Ovary (tissue), 9 donors: ENCODE results near the gene RORB. TPM values are rescaled to one million over a fixed set of nuclear protein-coding genes. Genes with fewer than 3 reads are reported as not detected.

Experiments used
- DNase-seq, 5 donors: peaks; one replicate each; pipeline ENCODE4 v3.0.0-alpha.2; 2019 to 2020
- H3K27ac ChIP-seq, 2 donors: fragments of 200-600 bp; one replicate each; pipeline versions ENCODE4 v1.5.1 to v1.8.0; 2019 to 2022
- H3K27me3 ChIP-seq: fragments of 200-600 bp; one replicate; pipeline ENCODE4 v1.8.0; 2022
- H3K36me3 ChIP-seq: fragments of 200-600 bp; sonication (generic); one replicate; pipeline ENCODE4 v1.5.1; 2019
- H3K4me1 ChIP-seq: one replicate; pipeline ENCODE4 v1.8.1; 2013; ENCODE audit warnings: mild to moderate bottlenecking, moderate library complexity; ENCODE audit not compliant: insufficient read depth
- H3K4me3 ChIP-seq: fragments of 200-600 bp; sonication (generic); one replicate; pipeline ENCODE4 v1.5.1; 2017
- H3K9me3 ChIP-seq, 2 donors: fragments of 200-600 bp in 1 of 2; sonication (generic) in 1 of 2; one replicate each; pipeline versions ENCODE4 v1.5.1 to v1.8.1; 2013 to 2019; ENCODE audit warnings: mild to moderate bottlenecking in 1 of 2, moderate library complexity in 1 of 2
- EP300 ChIP-seq: sonication (generic); formaldehyde crosslinking; IDR thresholded peaks from one replicate; pipeline ENCODE4 v1.6.1; 2017; ENCODE audit warnings: antibody characterized with exemption
- POLR2A ChIP-seq: fragments of 450-650 bp; IDR thresholded peaks from one replicate; pipeline ENCODE4 v1.6.1; 2017; ENCODE audit warnings: antibody characterized with exemption, mild to moderate bottlenecking, moderate library complexity
- WGBS, 3 donors: extraction: QIAGEN DNeasy Blood & Tissue Kit in 1 of 3; methylation state at CpG; one replicate each; pipeline versions ENCODE4 v1.1.5 to v1.1.7; 2013 to 2017; 5-methylcytosine and 5-hydroxymethylcytosine counted together
- intact Hi-C, 4 donors: fragments of 100-400 bp; cut with DNase I; formaldehyde crosslinking; loops; one replicate each; pipeline versions ENCODE4 v1.11.0 to v1.15.1; 2022 to 2023
- polyA plus RNA-seq, 2 donors: library from polyadenylated mRNA; stranded (reverse); fragments of 200-250 nt in 1 of 2; fragments of 350-450 nt in 1 of 2; fragmentation: Illumina TruSeq in 1 of 2; extraction: RNeasy Lipid Tissue Mini Kit (QIAGEN cat#74804) in 1 of 2; gene quantifications; one replicate each; pipeline ENCODE4 v1.2.3, GENCODE V29; 2013 to 2014
- total RNA-seq, 7 donors: library from RNA; depleted of rRNA in 2 of 7; stranded (reverse); fragments of >200 nt in 2 of 7; fragmentation: NEBNext Ultra II Directional in 3 of 7; extraction: Animal tissue kit (Norgen Biotek cat#: 25700) in 3 of 7; gene quantifications; one replicate each; pipeline versions ENCODE4 v1.1.0 to v1.2.4, GENCODE V29; 2016 to 2023
- TF ChIP-seq, protein P1 (sequence below), 3 donors: fragments of 450-650 bp in 2 of 3; fragments of 200-600 bp in 1 of 3; IDR thresholded peaks; one replicate each; pipeline versions ENCODE4 v1.5.1 to v1.8.0; 2016 to 2022; ENCODE audit warnings: antibody characterized with exemption in 3 of 3, mild to moderate bottlenecking in 1 of 3
- donor health status: DM: no; HTN: no; CAD: no; lungs with moderate emphysema.
- donor health status: DM: no; HTN: no; CAD: no.
- donor health status: Bipolar disorder and iron deficiency.
- donor health status: DM: yes; HTN: yes; CAD: no.
- donor health status: DM: no; HTN: no; CAD: no.
- donor health status: DM: yes; HTN: yes; CAD: no.

RORB gene
- total and polyA plus RNA-seq, 9 donors: 0.08 to 1.0 (median 0.53) TPM

DNA sequence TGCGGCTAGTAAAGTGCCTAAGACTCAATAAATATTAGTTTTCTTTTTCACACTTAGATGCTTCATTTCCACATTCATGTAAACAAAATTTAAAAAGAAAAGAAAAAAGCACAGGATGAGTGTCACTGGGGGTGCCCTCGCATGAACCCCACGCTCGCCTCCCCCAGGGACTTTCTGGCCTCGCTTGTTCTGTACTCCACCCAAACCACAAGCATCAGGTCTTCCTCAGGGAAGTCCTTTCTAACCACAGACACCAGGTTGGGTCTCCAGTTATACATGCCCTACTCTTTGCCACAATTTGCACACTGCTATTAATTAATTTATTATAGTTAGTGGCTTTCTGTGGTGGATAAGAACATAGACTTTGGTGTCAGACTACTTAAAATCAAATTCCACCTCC, 92.4 kb downstream of the RORB start:
- no peak overlapping the region for H3K4me3 ChIP-seq
- no peaks in the 10 kb centered on the region for H3K27me3 ChIP-seq
- intact Hi-C loops: no loop called here
- no peaks in the 10 kb centered on the region for H3K36me3 ChIP-seq
- no peaks in the 10 kb centered on the region for H3K4me1 ChIP-seq
- H3K27ac ChIP-seq: no peak overlapping the region
- 87 to 92% (median 88%) methylated on average over 5 of the region's 5 CpGs for WGBS, 3 donors
- no peak for DNase-seq
- H3K9me3 ChIP-seq: no peaks in the 10 kb centered on the region
- TF ChIP-seq, protein P1, sequence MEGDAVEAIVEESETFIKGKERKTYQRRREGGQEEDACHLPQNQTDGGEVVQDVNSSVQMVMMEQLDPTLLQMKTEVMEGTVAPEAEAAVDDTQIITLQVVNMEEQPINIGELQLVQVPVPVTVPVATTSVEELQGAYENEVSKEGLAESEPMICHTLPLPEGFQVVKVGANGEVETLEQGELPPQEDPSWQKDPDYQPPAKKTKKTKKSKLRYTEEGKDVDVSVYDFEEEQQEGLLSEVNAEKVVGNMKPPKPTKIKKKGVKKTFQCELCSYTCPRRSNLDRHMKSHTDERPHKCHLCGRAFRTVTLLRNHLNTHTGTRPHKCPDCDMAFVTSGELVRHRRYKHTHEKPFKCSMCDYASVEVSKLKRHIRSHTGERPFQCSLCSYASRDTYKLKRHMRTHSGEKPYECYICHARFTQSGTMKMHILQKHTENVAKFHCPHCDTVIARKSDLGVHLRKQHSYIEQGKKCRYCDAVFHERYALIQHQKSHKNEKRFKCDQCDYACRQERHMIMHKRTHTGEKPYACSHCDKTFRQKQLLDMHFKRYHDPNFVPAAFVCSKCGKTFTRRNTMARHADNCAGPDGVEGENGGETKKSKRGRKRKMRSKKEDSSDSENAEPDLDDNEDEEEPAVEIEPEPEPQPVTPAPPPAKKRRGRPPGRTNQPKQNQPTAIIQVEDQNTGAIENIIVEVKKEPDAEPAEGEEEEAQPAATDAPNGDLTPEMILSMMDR (IDR thresholded peaks at IDR 0.05): no peak
- no peak for TF ChIP-seq EP300
- no peak for TF ChIP-seq POLR2A

DNA sequence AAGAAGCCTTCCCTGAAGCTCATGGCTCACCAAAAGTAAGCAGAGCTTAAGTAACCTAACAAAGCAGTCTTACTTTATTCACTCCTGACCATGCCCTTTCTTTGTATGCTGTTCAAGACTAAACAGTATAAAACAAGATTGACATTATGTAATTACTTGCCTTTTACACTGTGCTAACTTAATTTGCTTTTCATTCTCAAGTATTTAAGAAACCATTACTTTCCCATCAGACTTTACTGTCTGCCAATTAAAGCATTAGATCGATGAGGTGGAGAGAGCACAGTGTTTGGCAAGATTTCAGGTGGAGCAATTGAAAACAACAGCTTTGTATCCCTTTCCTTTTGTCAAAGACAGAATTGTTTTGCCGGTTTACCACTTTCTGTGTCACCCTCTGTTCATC, 98.2 kb downstream of the RORB start:
- Histone ChIP-seq H3K27ac (no peak overlapping the region), H3K4me1 (no peaks in the 10 kb centered on the region), H3K9me3 (no peaks in the 10 kb centered on the region), H3K27me3 (no peaks in the 10 kb centered on the region), H3K4me3 (no peak overlapping the region), H3K36me3 (no peaks in the 10 kb centered on the region)
- WGBS, 3 donors: 70 to 84% (median 76%) methylated on average over 2 of the region's 2 CpGs
- TF ChIP-seq EP300 (no peak), POLR2A (no peak)
- TF ChIP-seq, protein P1 (IDR thresholded peaks at IDR 0.05): no peak
- intact Hi-C loops: no loop called here
- DNase-seq: no peak

DNA sequence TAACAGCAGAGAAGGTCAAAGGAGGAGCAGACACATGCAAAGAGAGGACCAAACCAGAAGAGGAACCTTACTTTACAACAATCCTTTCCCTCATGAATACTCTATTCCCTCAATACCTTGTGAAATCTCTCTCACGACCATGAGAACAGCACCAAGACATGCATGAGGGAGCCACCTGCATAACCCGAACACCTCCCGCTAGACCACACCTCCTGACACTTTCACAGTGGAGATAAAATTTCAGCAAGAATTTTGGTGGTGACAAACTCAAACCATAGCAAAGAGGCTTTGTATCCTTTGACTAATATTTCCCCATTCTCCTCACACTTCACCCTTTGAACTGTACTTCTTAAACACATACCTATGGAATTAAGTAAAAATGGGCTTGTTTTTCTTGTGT, 101.7 kb downstream of the RORB start:
- no peak for TF ChIP-seq POLR2A
- TF ChIP-seq EP300: no peak
- TF ChIP-seq, protein P1 (IDR thresholded peaks at IDR 0.05): no peak
- no peak for DNase-seq
- Histone ChIP-seq H3K27me3 (no peaks in the 10 kb centered on the region), H3K4me1 (no peaks in the 10 kb centered on the region), H3K9me3 (no peaks in the 10 kb centered on the region), H3K4me3 (no peak overlapping the region), H3K27ac (no peak overlapping the region), H3K36me3 (no peaks in the 10 kb centered on the region)
- intact Hi-C loops: no loop called here
- WGBS, 3 donors: 68 to 75% (median 72%) methylated on average over 3 of the region's 3 CpGs

DNA sequence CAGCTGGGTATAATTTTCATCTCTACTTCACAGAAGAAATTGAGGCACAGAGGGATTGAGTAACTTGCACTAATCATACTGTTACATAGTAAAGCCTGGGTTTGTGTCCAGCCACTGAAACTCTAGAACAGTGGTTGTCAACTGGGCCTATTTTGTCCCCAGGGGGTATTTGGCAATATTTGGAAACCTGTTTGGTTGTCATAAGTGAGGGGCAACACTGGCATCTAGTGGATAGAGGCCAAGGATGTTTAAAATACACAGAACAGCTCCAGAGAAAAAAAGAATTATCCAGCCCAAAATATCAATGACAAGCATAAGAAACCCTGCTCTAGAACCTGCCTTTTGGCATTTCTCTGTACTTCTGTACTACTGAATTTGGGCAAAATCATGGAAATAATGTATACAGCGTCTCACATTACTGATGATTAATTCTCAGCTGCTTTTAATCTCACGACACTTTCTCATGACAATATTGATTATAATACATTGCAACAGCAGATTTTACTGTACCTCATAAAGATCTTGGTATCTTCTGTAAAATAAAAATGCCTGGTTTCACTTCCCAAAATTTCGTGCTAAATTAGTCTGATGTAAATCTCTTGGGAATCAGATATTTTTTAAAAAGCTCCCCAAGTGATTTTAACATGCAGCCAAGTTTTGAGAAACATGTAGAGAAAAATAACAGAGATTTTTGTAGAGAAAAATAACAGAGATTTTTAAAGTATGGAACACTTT, 112.7 kb downstream of the RORB start:
- Histone ChIP-seq H3K27ac (no peak overlapping the region), H3K9me3 (no peaks in the 10 kb centered on the region), H3K4me3 (no peak overlapping the region), H3K4me1 (no peaks in the 10 kb centered on the region), H3K36me3 (no peaks in the 10 kb centered on the region), H3K27me3 (no peaks in the 10 kb centered on the region)
- WGBS, 3 donors: 43 to 61% (median 58%) methylated on average over 3 of the region's 3 CpGs
- TF ChIP-seq POLR2A: no peak
- TF ChIP-seq, protein P1 (IDR thresholded peaks at IDR 0.05): no peak
- no peak for TF ChIP-seq EP300
- intact Hi-C loops: loop anchor here in 1 of 4 donors (10.0 kb wide), 1 partner anchor 385 kb away; no protein-coding TSS in a partner anchor
- DNase-seq: no peak
